A549 (cell line): ENCODE results near the gene GUK1.

Experiments
- CEBPB ChIP-seq, 2 experiments: fragments of >200 bp in 1 of 2; sonication (Bioruptor Twin) in 1 of 2; formaldehyde crosslinking in 1 of 2; IDR thresholded peaks; 2 replicates each; pipeline ENCODE4 v1.6.1; 2012 to 2016
- FOSL2 ChIP-seq, 2 experiments: fragments of 450-650 bp in 1 of 2; fragments of >200 bp in 1 of 2; sonication (Bioruptor Twin) in 1 of 2; formaldehyde crosslinking; IDR thresholded peaks; 2 replicates each; pipeline versions ENCODE4 v1.5.0 to v1.6.1; 2016 to 2020; ENCODE audit warnings: mild to moderate bottlenecking in 1 of 2, moderate library complexity in 1 of 2
- JUNB ChIP-seq: fragments of >200 bp; sonication (Bioruptor Twin); formaldehyde crosslinking; IDR thresholded peaks from 2 replicates; pipeline ENCODE4 v1.6.1; 2016
- KDM1A ChIP-seq: fragments of 200-600 bp; sonication (generic); IDR thresholded peaks from 2 replicates; pipeline ENCODE4 v1.6.1; 2016; ENCODE audit warnings: low read depth, mild to moderate bottlenecking
- POLR2A ChIP-seq: IDR thresholded peaks from 2 replicates; pipeline ENCODE4 v1.6.1; 2012; ENCODE audit warnings: mild to moderate bottlenecking, low read length
- RAD21 ChIP-seq, 2 experiments: fragments of >200 bp in 1 of 2; sonication (Bioruptor Twin) in 1 of 2; formaldehyde crosslinking in 1 of 2; IDR thresholded peaks in 1 of 2; conservative IDR thresholded peaks in 1 of 2; 2 replicates in 1 of 2; 3 replicates in 1 of 2; pipeline ENCODE4 v1.6.1; 2012 to 2018; ENCODE audit warnings: inconsistent platforms in 1 of 2
- RCOR1 ChIP-seq: fragments of 150-350 bp; IDR thresholded peaks from 2 replicates; pipeline ENCODE4 v1.6.1; 2014; ENCODE audit warnings: antibody characterized with exemption, low read length, low read depth
- ZC3H11A ChIP-seq: fragments of 450-650 bp; IDR thresholded peaks from 2 replicates; pipeline ENCODE4 v1.6.1; 2014; ENCODE audit warnings: antibody characterized with exemption, mild to moderate bottlenecking
- TF ChIP-seq, protein P1 (sequence below): fragments of >200 bp; sonication (Bioruptor Twin); formaldehyde crosslinking; IDR thresholded peaks from 3 replicates; pipeline ENCODE4 v1.5.1; 2016
- TF ChIP-seq, protein P2 (sequence below): fragments of 250-450 bp; sonication (Bioruptor Pico); IDR thresholded peaks from 2 replicates; pipeline ENCODE4 v1.5.0; 2021; ENCODE audit warnings: mild to moderate bottlenecking, moderate library complexity, borderline replicate concordance
- TF ChIP-seq, protein P3 (sequence below): fragments of 200-600 bp; sonication (generic); IDR thresholded peaks from 2 replicates; pipeline ENCODE4 v1.6.1; 2016; ENCODE audit warnings: antibody characterized with exemption, mild to moderate bottlenecking, moderate library complexity

DNA sequence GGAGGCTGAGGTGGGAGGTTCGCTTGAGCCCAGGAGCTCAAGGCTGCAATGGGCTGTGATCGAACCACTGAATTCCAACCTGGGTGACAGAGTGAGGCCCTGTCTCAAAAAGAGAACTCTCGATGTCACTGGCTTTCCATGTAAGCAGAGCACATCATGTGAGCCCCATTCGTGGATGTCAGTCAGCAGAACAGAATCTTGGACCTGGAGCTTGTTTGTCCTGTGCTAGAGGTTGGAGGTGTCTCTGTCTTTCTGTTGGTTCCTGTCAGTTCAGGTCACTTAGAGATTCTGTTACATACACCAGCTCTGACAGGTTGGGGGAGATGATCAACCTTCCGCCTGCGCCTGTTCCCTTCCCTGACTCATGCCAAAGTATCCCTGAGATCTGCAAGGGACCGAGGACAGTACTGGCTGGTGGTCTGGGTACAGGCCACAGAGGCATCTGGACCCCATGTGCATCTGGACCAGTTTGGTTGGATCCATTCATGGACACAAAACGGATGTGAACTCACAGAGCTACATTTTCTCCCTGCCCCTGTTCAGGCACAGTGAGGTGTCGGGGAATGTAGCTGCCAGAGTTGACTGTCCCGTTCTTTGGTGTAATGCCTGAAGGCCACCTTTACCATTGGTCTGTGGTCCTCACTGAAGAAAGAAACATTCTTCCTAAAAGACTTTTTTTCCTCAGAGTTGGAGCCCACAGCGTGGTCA lies 47.6 kb upstream of the GUK1 start:
- TF ChIP-seq, protein P1, sequence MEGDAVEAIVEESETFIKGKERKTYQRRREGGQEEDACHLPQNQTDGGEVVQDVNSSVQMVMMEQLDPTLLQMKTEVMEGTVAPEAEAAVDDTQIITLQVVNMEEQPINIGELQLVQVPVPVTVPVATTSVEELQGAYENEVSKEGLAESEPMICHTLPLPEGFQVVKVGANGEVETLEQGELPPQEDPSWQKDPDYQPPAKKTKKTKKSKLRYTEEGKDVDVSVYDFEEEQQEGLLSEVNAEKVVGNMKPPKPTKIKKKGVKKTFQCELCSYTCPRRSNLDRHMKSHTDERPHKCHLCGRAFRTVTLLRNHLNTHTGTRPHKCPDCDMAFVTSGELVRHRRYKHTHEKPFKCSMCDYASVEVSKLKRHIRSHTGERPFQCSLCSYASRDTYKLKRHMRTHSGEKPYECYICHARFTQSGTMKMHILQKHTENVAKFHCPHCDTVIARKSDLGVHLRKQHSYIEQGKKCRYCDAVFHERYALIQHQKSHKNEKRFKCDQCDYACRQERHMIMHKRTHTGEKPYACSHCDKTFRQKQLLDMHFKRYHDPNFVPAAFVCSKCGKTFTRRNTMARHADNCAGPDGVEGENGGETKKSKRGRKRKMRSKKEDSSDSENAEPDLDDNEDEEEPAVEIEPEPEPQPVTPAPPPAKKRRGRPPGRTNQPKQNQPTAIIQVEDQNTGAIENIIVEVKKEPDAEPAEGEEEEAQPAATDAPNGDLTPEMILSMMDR, result no peak
- TF ChIP-seq, protein P2, sequence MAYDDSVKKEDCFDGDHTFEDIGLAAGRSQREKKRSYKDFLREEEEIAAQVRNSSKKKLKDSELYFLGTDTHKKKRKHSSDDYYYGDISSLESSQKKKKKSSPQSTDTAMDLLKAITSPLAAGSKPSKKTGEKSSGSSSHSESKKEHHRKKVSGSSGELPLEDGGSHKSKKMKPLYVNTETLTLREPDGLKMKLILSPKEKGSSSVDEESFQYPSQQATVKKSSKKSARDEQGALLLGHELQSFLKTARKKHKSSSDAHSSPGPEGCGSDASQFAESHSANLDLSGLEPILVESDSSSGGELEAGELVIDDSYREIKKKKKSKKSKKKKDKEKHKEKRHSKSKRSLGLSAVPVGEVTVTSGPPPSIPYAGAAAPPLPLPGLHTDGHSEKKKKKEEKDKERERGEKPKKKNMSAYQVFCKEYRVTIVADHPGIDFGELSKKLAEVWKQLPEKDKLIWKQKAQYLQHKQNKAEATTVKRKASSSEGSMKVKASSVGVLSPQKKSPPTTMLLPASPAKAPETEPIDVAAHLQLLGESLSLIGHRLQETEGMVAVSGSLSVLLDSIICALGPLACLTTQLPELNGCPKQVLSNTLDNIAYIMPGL, result no peak
- no peak for TF ChIP-seq FOSL2 (IDR thresholded peaks at IDR 0.05)
- TF ChIP-seq FOSL2 (CRISPR knock-in tag; IDR thresholded peaks at IDR 0.05), result no peak
- no peak for TF ChIP-seq POLR2A
- no peak for TF ChIP-seq RAD21 (conservative IDR thresholded peaks at IDR 0.05 in 1 of 2, IDR thresholded peaks at IDR 0.05 in 1 of 2)
- TF ChIP-seq ZC3H11A, result no peak
- no peak for TF ChIP-seq KDM1A
- no peak for TF ChIP-seq CEBPB (IDR thresholded peaks at IDR 0.05)
- no peak for TF ChIP-seq JUNB
- TF ChIP-seq RCOR1, result no peak
- TF ChIP-seq, protein P3, sequence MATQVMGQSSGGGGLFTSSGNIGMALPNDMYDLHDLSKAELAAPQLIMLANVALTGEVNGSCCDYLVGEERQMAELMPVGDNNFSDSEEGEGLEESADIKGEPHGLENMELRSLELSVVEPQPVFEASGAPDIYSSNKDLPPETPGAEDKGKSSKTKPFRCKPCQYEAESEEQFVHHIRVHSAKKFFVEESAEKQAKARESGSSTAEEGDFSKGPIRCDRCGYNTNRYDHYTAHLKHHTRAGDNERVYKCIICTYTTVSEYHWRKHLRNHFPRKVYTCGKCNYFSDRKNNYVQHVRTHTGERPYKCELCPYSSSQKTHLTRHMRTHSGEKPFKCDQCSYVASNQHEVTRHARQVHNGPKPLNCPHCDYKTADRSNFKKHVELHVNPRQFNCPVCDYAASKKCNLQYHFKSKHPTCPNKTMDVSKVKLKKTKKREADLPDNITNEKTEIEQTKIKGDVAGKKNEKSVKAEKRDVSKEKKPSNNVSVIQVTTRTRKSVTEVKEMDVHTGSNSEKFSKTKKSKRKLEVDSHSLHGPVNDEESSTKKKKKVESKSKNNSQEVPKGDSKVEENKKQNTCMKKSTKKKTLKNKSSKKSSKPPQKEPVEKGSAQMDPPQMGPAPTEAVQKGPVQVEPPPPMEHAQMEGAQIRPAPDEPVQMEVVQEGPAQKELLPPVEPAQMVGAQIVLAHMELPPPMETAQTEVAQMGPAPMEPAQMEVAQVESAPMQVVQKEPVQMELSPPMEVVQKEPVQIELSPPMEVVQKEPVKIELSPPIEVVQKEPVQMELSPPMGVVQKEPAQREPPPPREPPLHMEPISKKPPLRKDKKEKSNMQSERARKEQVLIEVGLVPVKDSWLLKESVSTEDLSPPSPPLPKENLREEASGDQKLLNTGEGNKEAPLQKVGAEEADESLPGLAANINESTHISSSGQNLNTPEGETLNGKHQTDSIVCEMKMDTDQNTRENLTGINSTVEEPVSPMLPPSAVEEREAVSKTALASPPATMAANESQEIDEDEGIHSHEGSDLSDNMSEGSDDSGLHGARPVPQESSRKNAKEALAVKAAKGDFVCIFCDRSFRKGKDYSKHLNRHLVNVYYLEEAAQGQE, result no peak
